Measurements from ENCODE around the gene GCNT1.

DNA sequence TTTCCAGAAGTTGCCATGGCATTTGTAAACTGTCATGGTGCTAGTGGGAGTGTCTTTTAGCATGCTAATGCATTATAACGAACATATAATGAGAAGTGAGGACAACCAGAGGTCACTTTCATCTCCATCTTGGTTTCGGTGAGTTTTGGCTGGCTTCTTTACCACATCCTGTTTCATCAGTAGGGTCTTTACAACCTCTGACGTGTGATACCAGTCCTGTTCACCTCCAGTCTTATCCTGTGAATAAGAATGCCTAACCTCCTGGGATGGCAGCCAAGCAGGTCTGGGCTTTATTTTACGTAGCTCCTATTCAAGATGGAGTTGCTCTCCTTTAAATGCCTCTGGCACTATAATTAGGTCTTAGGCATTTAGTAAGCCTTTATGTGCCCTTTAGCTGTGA is 44.3 kb upstream of the GCNT1 start:
- TF ChIP-seq, protein P1, sequence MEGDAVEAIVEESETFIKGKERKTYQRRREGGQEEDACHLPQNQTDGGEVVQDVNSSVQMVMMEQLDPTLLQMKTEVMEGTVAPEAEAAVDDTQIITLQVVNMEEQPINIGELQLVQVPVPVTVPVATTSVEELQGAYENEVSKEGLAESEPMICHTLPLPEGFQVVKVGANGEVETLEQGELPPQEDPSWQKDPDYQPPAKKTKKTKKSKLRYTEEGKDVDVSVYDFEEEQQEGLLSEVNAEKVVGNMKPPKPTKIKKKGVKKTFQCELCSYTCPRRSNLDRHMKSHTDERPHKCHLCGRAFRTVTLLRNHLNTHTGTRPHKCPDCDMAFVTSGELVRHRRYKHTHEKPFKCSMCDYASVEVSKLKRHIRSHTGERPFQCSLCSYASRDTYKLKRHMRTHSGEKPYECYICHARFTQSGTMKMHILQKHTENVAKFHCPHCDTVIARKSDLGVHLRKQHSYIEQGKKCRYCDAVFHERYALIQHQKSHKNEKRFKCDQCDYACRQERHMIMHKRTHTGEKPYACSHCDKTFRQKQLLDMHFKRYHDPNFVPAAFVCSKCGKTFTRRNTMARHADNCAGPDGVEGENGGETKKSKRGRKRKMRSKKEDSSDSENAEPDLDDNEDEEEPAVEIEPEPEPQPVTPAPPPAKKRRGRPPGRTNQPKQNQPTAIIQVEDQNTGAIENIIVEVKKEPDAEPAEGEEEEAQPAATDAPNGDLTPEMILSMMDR (IDR thresholded peaks at IDR 0.05; ENCODE audit: low read depth, low read length), result no peak
- TF ChIP-seq POLR2A (IDR thresholded peaks at IDR 0.05; ENCODE audit: extremely low read depth, insufficient read length), result no peak

All from NB4 (cell line).